Uterus (tissue), 4 donors: ENCODE measurements around the gene EGF. TPM values are rescaled to one million over a fixed set of nuclear protein-coding genes. Genes with fewer than 3 reads are reported as not detected.
"Not testable (repeated sequence)": the region's sequence is repeated elsewhere in the genome, so short reads cannot be mapped to it uniquely, and the experiment has no call there.

Experiments
- DNase-seq, 2 donors: peaks; one replicate each; pipeline ENCODE4 v3.0.0-alpha.2; 2019 to 2020
- H3K27ac ChIP-seq, 2 donors: fragments of 200-600 bp; sonication (generic); 1 replicate in 1 of 2; 2 replicates in 1 of 2; pipeline ENCODE4 v1.5.1; 2016 to 2018
- H3K27me3 ChIP-seq, 2 donors: fragments of 200-600 bp; sonication (generic); one replicate each; pipeline ENCODE4 v1.5.1; 2018 to 2019; ENCODE audit warnings: control low read depth in 1 of 2
- H3K36me3 ChIP-seq, 2 donors: fragments of 200-600 bp; sonication (generic); one replicate each; pipeline ENCODE4 v1.5.1; 2019; ENCODE audit warnings: control low read depth in 1 of 2
- H3K4me1 ChIP-seq, 2 donors: fragments of 200-600 bp; sonication (generic); one replicate each; pipeline ENCODE4 v1.5.1; 2018 to 2019; ENCODE audit warnings: control low read depth in 1 of 2
- H3K4me3 ChIP-seq, 2 donors: fragments of 200-600 bp; sonication (generic); 1 replicate in 1 of 2; 2 replicates in 1 of 2; pipeline ENCODE4 v1.5.1; 2018 to 2019; ENCODE audit warnings: mild to moderate bottlenecking in 1 of 2
- H3K9me3 ChIP-seq, 2 donors: fragments of 200-600 bp; sonication (generic); one replicate each; pipeline ENCODE4 v1.5.1; 2019; ENCODE audit warnings: control low read depth in 1 of 2
- CTCF ChIP-seq, 4 experiments: fragments of 200-600 bp in 2 of 4; fragments of 450-650 bp in 2 of 4; sonication (generic) in 2 of 4; IDR thresholded peaks; one replicate each; pipeline ENCODE4 v1.5.1; 2016 to 2019; ENCODE audit warnings: antibody characterized with exemption in 4 of 4, mild to moderate bottlenecking in 2 of 4, moderate library complexity in 1 of 4
- POLR2A ChIP-seq, 2 donors: fragments of 450-650 bp; IDR thresholded peaks; one replicate each; pipeline ENCODE4 v1.6.1; 2016; ENCODE audit warnings: antibody characterized with exemption in 2 of 2, mild to moderate bottlenecking in 1 of 2, moderate library complexity in 1 of 2
- intact Hi-C: fragments of 100-400 bp; cut with DNase I; formaldehyde crosslinking; loops from one replicate; pipeline ENCODE4 v1.15.1; 2023; ENCODE audit warnings: low total_unique reads
- total RNA-seq, 4 donors: library from RNA; depleted of rRNA in 3 of 4; stranded (reverse); fragments of >200 nt in 3 of 4; gene quantifications; one replicate each; pipeline versions ENCODE4 v1.1.0 to v1.2.4, GENCODE V29; 2014 to 2023
- donor health status: DM: yes; HTN: yes; CAD: no.

EGF gene
- total RNA-seq, 4 donors from 2014 or later, result 1.0 to 3.5 (median 1.5) TPM

GRCh38 chr4:109873791-109874514, 38.7 kb upstream of the EGF start:
- no peak overlapping the region for H3K27ac ChIP-seq
- no peak overlapping the region for H3K4me3 ChIP-seq
- no peak for TF ChIP-seq POLR2A (IDR thresholded peaks at IDR 0.05)
- H3K36me3 ChIP-seq, result no peaks in the 10 kb centered on the region
- no peaks in the 10 kb centered on the region for H3K4me1 ChIP-seq
- no peak for DNase-seq
- H3K27me3 ChIP-seq, result no peaks in the 10 kb centered on the region
- intact Hi-C loops, result no loop called here
- no peaks in the 10 kb centered on the region for H3K9me3 ChIP-seq

- no peak overlapping the region for H3K4me3 ChIP-seq
- no peaks in the 10 kb centered on the region for H3K4me1 ChIP-seq
- DNase-seq, result no peak
- no peak for TF ChIP-seq CTCF (IDR thresholded peaks at IDR 0.05)
- H3K27ac ChIP-seq, result no peak overlapping the region
- H3K36me3 ChIP-seq, result no peaks in the 10 kb centered on the region
- H3K27me3 ChIP-seq, result no peaks in the 10 kb centered on the region
- intact Hi-C loops, result no loop called here
- no peaks in the 10 kb centered on the region for H3K9me3 ChIP-seq
Observed at GRCh38 chr4:109875106-109875505, 37.6 kb upstream of the EGF start.

- H3K4me3 ChIP-seq, H3K9me3 ChIP-seq, H3K36me3 ChIP-seq, H3K27ac ChIP-seq, H3K27me3 ChIP-seq, intact Hi-C loops, H3K4me1 ChIP-seq, DNase-seq: not testable (repeated sequence)
Observed at GRCh38 chr4:109875553-109875952, 37.1 kb upstream of the EGF start.

- H3K27me3 ChIP-seq, result no peaks in the 10 kb centered on the region
- no peak for TF ChIP-seq CTCF (IDR thresholded peaks at IDR 0.05)
- TF ChIP-seq POLR2A (IDR thresholded peaks at IDR 0.05), result no peak
- H3K36me3 ChIP-seq, result no peaks in the 10 kb centered on the region
- H3K4me1 ChIP-seq, result no peaks in the 10 kb centered on the region
- H3K27ac ChIP-seq, result no peak overlapping the region
- H3K9me3 ChIP-seq, result no peaks in the 10 kb centered on the region
- DNase-seq, result no peak
- no peak overlapping the region for H3K4me3 ChIP-seq
- intact Hi-C loops, result no loop called here
Observed at GRCh38 chr4:109876634-109877265, 35.9 kb upstream of the EGF start.

- no peaks in the 10 kb centered on the region for H3K9me3 ChIP-seq
- H3K27me3 ChIP-seq, result no peaks in the 10 kb centered on the region
- H3K4me1 ChIP-seq, result no peaks in the 10 kb centered on the region
- intact Hi-C loops, result no loop called here
- TF ChIP-seq POLR2A (IDR thresholded peaks at IDR 0.05) (no peak), CTCF (IDR thresholded peaks at IDR 0.05) (no peak)
- H3K27ac ChIP-seq, result no peak overlapping the region
- no peak overlapping the region for H3K4me3 ChIP-seq
- DNase-seq, result no peak
- no peaks in the 10 kb centered on the region for H3K36me3 ChIP-seq
Observed at GRCh38 chr4:109877400-109877799, 35.3 kb upstream of the EGF start.

GRCh38 chr4:109878355-109878754, 34.3 kb upstream of the EGF start:
- H3K27me3 ChIP-seq, result no peaks in the 10 kb centered on the region
- DNase-seq, result no peak
- TF ChIP-seq POLR2A (IDR thresholded peaks at IDR 0.05), result no peak
- TF ChIP-seq CTCF (IDR thresholded peaks at IDR 0.05), result no peak

More at GRCh38 chr4:109878355-109878754, 34.3 kb upstream of the EGF start:
- intact Hi-C loops, result no loop called here
- no peaks in the 10 kb centered on the region for H3K36me3 ChIP-seq
- no peak overlapping the region for H3K27ac ChIP-seq
- H3K4me1 ChIP-seq, result no peaks in the 10 kb centered on the region
- no peak overlapping the region for H3K4me3 ChIP-seq
- no peaks in the 10 kb centered on the region for H3K9me3 ChIP-seq
